Prostate gland (tissue), 2 donors: ENCODE measurements around the gene BMP4. TPM values are rescaled to one million over a fixed set of nuclear protein-coding genes. Genes with fewer than 3 reads are reported as not detected.

Experiments used
- DNase-seq: peaks from one replicate; pipeline ENCODE4 v3.0.0-alpha.2; 2019; ENCODE audit warnings: low spot score
- H3K27ac ChIP-seq, 2 donors: fragments of 200-600 bp; sonication (generic); 2 replicates each; pipeline ENCODE4 v1.5.1; 2017 to 2019
- H3K27me3 ChIP-seq: fragments of 200-600 bp; sonication (generic); replicated peaks from 2 replicates; pipeline ENCODE4 v1.5.1; 2019; ENCODE audit not compliant: insufficient read depth
- H3K36me3 ChIP-seq, 2 donors: fragments of 200-600 bp; sonication (generic); 1 replicate in 1 of 2; 2 replicates in 1 of 2; pipeline versions ENCODE4 v1.5.1 to v1.8.1; 2017 to 2019
- H3K4me1 ChIP-seq: fragments of 200-600 bp; sonication (generic); replicated peaks from 2 replicates; pipeline ENCODE4 v1.5.1; 2019
- H3K4me3 ChIP-seq, 2 donors: fragments of 200-600 bp; sonication (generic); 2 replicates each; pipeline ENCODE4 v1.5.1; 2017 to 2019
- H3K9me3 ChIP-seq: fragments of 200-600 bp; sonication (generic); 2 replicates; pipeline ENCODE4 v1.5.1; 2017
- CTCF ChIP-seq, 4 experiments: fragments of 200-600 bp in 2 of 4; fragments of 450-650 bp in 2 of 4; sonication (generic) in 2 of 4; IDR thresholded peaks; 1 replicate in 3 of 4; 2 replicates in 1 of 4; pipeline ENCODE4 v1.5.1; 2016 to 2019; ENCODE audit warnings: antibody characterized with exemption in 4 of 4, mild to moderate bottlenecking in 2 of 4, moderate library complexity in 2 of 4
- POLR2A ChIP-seq: fragments of 450-650 bp; IDR thresholded peaks from one replicate; pipeline ENCODE4 v1.6.1; 2016; ENCODE audit warnings: antibody characterized with exemption, mild to moderate bottlenecking
- POLR2AphosphoS5 ChIP-seq: sonication (generic); formaldehyde crosslinking; IDR thresholded peaks from one replicate; pipeline ENCODE4 v1.6.1; 2017; ENCODE audit warnings: antibody characterized with exemption
- WGBS: methylation state at CpG from one replicate; pipeline ENCODE4 v1.1.5; 2018; 5-methylcytosine and 5-hydroxymethylcytosine counted together
- intact Hi-C: fragments of 100-400 bp; cut with DNase I; formaldehyde crosslinking; loops from one replicate; pipeline ENCODE4 v1.14.2; 2022
- total RNA-seq, 2 donors: library from RNA; depleted of rRNA; stranded (reverse); fragments of >200 nt; gene quantifications; one replicate each; pipeline ENCODE4 v1.1.0, GENCODE V29; 2016

BMP4 gene
- total RNA-seq, 2 donors from 2014 or later = 8.8 to 11.2 TPM

- peak overlapping the region; percentile 12 to 24 for H3K4me3 ChIP-seq
- intact Hi-C loops = no loop called here
- WGBS = 52% methylated on average over 12 of the region's 12 CpGs
- H3K27me3 ChIP-seq = no peaks in the 10 kb centered on the region
- TF ChIP-seq CTCF (IDR thresholded peaks at IDR 0.05) (no peak), POLR2A (no peak), POLR2AphosphoS5 (no peak)
- no peaks in the 10 kb centered on the region for H3K9me3 ChIP-seq
- H3K36me3 ChIP-seq = no peaks in the 10 kb centered on the region
- H3K27ac ChIP-seq = no peak overlapping the region
- no peak for DNase-seq
- no peaks in the 10 kb centered on the region for H3K4me1 ChIP-seq
Observed at GRCh38 chr14:53947094-53947445, 9.6 kb downstream of the BMP4 start.

- H3K27ac ChIP-seq = no peak overlapping the region
- H3K9me3 ChIP-seq = no peaks in the 10 kb centered on the region
- intact Hi-C loops = no loop called here
- H3K36me3 ChIP-seq = no peaks in the 10 kb centered on the region
- no peaks in the 10 kb centered on the region for H3K4me1 ChIP-seq
- 43% methylated on average over 49 of the region's 63 CpGs for WGBS
- TF ChIP-seq POLR2AphosphoS5 (no peak), POLR2A (no peak), CTCF (IDR thresholded peaks at IDR 0.05) (no peak)
- H3K4me3 ChIP-seq = peak overlapping the region; percentile 12 to 24
- no peaks in the 10 kb centered on the region for H3K27me3 ChIP-seq
- DNase-seq = no peak
Observed at GRCh38 chr14:53946404-53947093, 10.1 kb downstream of the BMP4 start.

- no peak overlapping the region for H3K27ac ChIP-seq
- H3K4me1 ChIP-seq = no peaks in the 10 kb centered on the region
- no peak for DNase-seq
- no peaks in the 10 kb centered on the region for H3K36me3 ChIP-seq
- H3K27me3 ChIP-seq = no peaks in the 10 kb centered on the region
- intact Hi-C loops = no loop called here
- no peaks in the 10 kb centered on the region for H3K9me3 ChIP-seq
- TF ChIP-seq POLR2A = no peak
- no peak for TF ChIP-seq POLR2AphosphoS5
- no peak for TF ChIP-seq CTCF (IDR thresholded peaks at IDR 0.05)
- 89% methylated on average over 14 of the region's 14 CpGs for WGBS
- no peak overlapping the region for H3K4me3 ChIP-seq
Observed at GRCh38 chr14:53946071-53946403, 10.6 kb downstream of the BMP4 start.

DNA sequence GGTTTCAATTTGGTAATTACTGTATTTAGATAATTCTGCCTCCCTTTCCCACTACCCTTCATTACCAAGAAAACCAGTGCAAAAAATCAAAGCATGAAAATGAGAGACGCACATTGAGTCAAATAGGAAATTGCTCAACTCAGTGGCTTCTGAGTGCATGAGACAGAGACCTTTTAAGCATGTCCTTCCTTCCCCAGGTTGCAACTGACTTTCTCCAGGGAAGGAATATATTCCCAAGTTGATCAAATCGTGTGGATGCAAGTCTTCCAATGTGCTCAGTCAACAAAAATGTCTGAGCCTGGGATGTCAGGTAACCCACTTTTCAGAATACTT is 12.9 kb downstream of the BMP4 start:
- intact Hi-C loops = no loop called here
- no peak overlapping the region for H3K4me3 ChIP-seq
- no peak for DNase-seq
- H3K27ac ChIP-seq = no peak overlapping the region
- TF ChIP-seq CTCF (IDR thresholded peaks at IDR 0.05) (no peak), POLR2AphosphoS5 (no peak), POLR2A (no peak)
- 68% methylated on average over 2 of the region's 2 CpGs for WGBS
- H3K27me3 ChIP-seq = no peaks in the 10 kb centered on the region
- H3K36me3 ChIP-seq = no peaks in the 10 kb centered on the region
- no peaks in the 10 kb centered on the region for H3K4me1 ChIP-seq
- no peaks in the 10 kb centered on the region for H3K9me3 ChIP-seq

GRCh38 chr14:53942970-53943750 is 13.5 kb downstream of the BMP4 start:
- intact Hi-C loops = no loop called here
- H3K9me3 ChIP-seq = no peaks in the 10 kb centered on the region
- TF ChIP-seq POLR2AphosphoS5 (no peak), CTCF (IDR thresholded peaks at IDR 0.05) (no peak), POLR2A (no peak)
- H3K36me3 ChIP-seq = no peaks in the 10 kb centered on the region
- H3K27ac ChIP-seq = no peak overlapping the region
- WGBS = 28% methylated on average over 8 of the region's 8 CpGs
- H3K4me3 ChIP-seq = no peak overlapping the region
- no peaks in the 10 kb centered on the region for H3K4me1 ChIP-seq
- no peak for DNase-seq
- no peaks in the 10 kb centered on the region for H3K27me3 ChIP-seq
